ENCODE data around the gene POU6F2.

POU6F2 gene

GRCh38 chr7:39228946-39229345 lies 251.2 kb downstream of the POU6F2 start:
- DNase-seq (ENCODE audit: low spot score): no peak
- Histone ChIP-seq H3K27ac (no peak overlapping the region), H3K4me3 (no peak overlapping the region)
- no peak for TF ChIP-seq CTCF (IDR thresholded peaks at IDR 0.05)

GRCh38 chr7:39233851-39234529 lies 256.3 kb downstream of the POU6F2 start:
- Histone ChIP-seq H3K4me3 (no peak overlapping the region), H3K27ac (no peak overlapping the region)
- no peak for DNase-seq (ENCODE audit: low spot score)
- TF ChIP-seq CTCF (IDR thresholded peaks at IDR 0.05): no peak

- no peak overlapping the region for H3K27ac ChIP-seq
- no peak for TF ChIP-seq CTCF (IDR thresholded peaks at IDR 0.05)
- no peak for DNase-seq (ENCODE audit: low spot score)
Measured at GRCh38 chr7:39238234-39238869, 260.6 kb downstream of the POU6F2 start.

GRCh38 chr7:39240864-39241263 lies 263.2 kb downstream of the POU6F2 start:
- H3K27ac ChIP-seq: no peak overlapping the region
- no peak for DNase-seq (ENCODE audit: low spot score)
- no peak overlapping the region for H3K4me3 ChIP-seq
- no peak for TF ChIP-seq CTCF (IDR thresholded peaks at IDR 0.05)

More at GRCh38 chr7:39238234-39238869, 260.6 kb downstream of the POU6F2 start:
- H3K4me3 ChIP-seq: no peak overlapping the region

GRCh38 chr7:39247576-39247975 lies 269.9 kb downstream of the POU6F2 start:
- H3K4me3 ChIP-seq: no peak overlapping the region
- TF ChIP-seq CTCF (IDR thresholded peaks at IDR 0.05): no peak

GRCh38 chr7:39248041-39248691 lies 270.5 kb downstream of the POU6F2 start:
- Histone ChIP-seq H3K27ac (no peak overlapping the region), H3K4me3 (no peak overlapping the region)
- no peak for TF ChIP-seq CTCF (IDR thresholded peaks at IDR 0.05)
- DNase-seq (ENCODE audit: low spot score): no peak

More at GRCh38 chr7:39247576-39247975, 269.9 kb downstream of the POU6F2 start:
- H3K27ac ChIP-seq: no peak overlapping the region
- DNase-seq (ENCODE audit: low spot score): no peak

Data from coronary artery (tissue), 2 donors.